Measurements from ENCODE around the gene MGLL. TPM values are rescaled to one million over a fixed set of nuclear protein-coding genes. Genes with fewer than 3 reads are reported as not detected.

The MGLL gene
- total and polyA plus RNA-seq, 2 donors from 2014 or later: 74.2 to 250 TPM

GRCh38 chr3:127714866-127715265, 107.4 kb downstream of the MGLL start:
- no peak overlapping the region for H3K27ac ChIP-seq (ENCODE audit: low read depth in 2 of 2, low read length in 2 of 2)
- no peaks in the 10 kb centered on the region for H3K27me3 ChIP-seq (ENCODE audit: control insufficient read depth, insufficient read depth, low read length)
- H3K4me3 ChIP-seq (ENCODE audit: low read length in 3 of 3): no peak overlapping the region
- no peaks in the 10 kb centered on the region for H3K4me1 ChIP-seq (ENCODE audit: control insufficient read depth in 2 of 3, insufficient read depth in 2 of 3, low read depth in 1 of 3, low read length in 3 of 3)
- TF ChIP-seq, protein P1, sequence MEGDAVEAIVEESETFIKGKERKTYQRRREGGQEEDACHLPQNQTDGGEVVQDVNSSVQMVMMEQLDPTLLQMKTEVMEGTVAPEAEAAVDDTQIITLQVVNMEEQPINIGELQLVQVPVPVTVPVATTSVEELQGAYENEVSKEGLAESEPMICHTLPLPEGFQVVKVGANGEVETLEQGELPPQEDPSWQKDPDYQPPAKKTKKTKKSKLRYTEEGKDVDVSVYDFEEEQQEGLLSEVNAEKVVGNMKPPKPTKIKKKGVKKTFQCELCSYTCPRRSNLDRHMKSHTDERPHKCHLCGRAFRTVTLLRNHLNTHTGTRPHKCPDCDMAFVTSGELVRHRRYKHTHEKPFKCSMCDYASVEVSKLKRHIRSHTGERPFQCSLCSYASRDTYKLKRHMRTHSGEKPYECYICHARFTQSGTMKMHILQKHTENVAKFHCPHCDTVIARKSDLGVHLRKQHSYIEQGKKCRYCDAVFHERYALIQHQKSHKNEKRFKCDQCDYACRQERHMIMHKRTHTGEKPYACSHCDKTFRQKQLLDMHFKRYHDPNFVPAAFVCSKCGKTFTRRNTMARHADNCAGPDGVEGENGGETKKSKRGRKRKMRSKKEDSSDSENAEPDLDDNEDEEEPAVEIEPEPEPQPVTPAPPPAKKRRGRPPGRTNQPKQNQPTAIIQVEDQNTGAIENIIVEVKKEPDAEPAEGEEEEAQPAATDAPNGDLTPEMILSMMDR (IDR thresholded peaks at IDR 0.05; ENCODE audit: borderline replicate concordance, extremely low read depth, insufficient read depth): no peak
- FAIRE-seq: no peak
- no peak overlapping the region for H3K9ac ChIP-seq (ENCODE audit: low read length in 3 of 3)
- DNase-seq: peak in 1 of 5 donors; percentile 56
- intact Hi-C loops (cut with DNase I): no loop called here
- H3K9me3 ChIP-seq (ENCODE audit: control insufficient read depth in 2 of 3, insufficient read depth in 1 of 3, low read length in 3 of 3): no peaks in the 10 kb centered on the region
- H3K36me3 ChIP-seq (ENCODE audit: control insufficient read depth in 2 of 3, insufficient read depth in 3 of 3, low read length in 3 of 3): no peaks in the 10 kb centered on the region

- intact Hi-C loops (cut with DNase I): no loop called here
- FAIRE-seq: no peak
- H3K9me3 ChIP-seq (ENCODE audit: control insufficient read depth in 2 of 3, insufficient read depth in 1 of 3, low read length in 3 of 3): no peaks in the 10 kb centered on the region
- H3K27ac ChIP-seq (ENCODE audit: low read depth in 2 of 2, low read length in 2 of 2): no peak overlapping the region
- peak in 2 of 5 donors; percentile 45 to 62 for DNase-seq
- no peaks in the 10 kb centered on the region for H3K4me1 ChIP-seq (ENCODE audit: control insufficient read depth in 2 of 3, insufficient read depth in 2 of 3, low read depth in 1 of 3, low read length in 3 of 3)
- no peaks in the 10 kb centered on the region for H3K36me3 ChIP-seq (ENCODE audit: control insufficient read depth in 2 of 3, insufficient read depth in 3 of 3, low read length in 3 of 3)
- H3K4me3 ChIP-seq (ENCODE audit: low read length in 3 of 3): no peak overlapping the region
- no peaks in the 10 kb centered on the region for H3K27me3 ChIP-seq (ENCODE audit: control insufficient read depth, insufficient read depth, low read length)
- no peak overlapping the region for H3K9ac ChIP-seq (ENCODE audit: low read length in 3 of 3)
- TF ChIP-seq, protein P1 (IDR thresholded peaks at IDR 0.05; ENCODE audit: borderline replicate concordance, extremely low read depth, insufficient read depth): no peak
Observed at GRCh38 chr3:127714125-127714571, 108.2 kb downstream of the MGLL start.

GRCh38 chr3:127712881-127713771, 109.2 kb downstream of the MGLL start:
- no peak for FAIRE-seq
- intact Hi-C loops (cut with DNase I): no loop called here
- no peak overlapping the region for H3K9ac ChIP-seq (ENCODE audit: low read length in 3 of 3)
- TF ChIP-seq, protein P1 (IDR thresholded peaks at IDR 0.05; ENCODE audit: borderline replicate concordance, extremely low read depth, insufficient read depth): no peak
- H3K36me3 ChIP-seq (ENCODE audit: control insufficient read depth in 2 of 3, insufficient read depth in 3 of 3, low read length in 3 of 3): no peaks in the 10 kb centered on the region
- no peaks in the 10 kb centered on the region for H3K27me3 ChIP-seq (ENCODE audit: control insufficient read depth, insufficient read depth, low read length)
- H3K27ac ChIP-seq (ENCODE audit: low read depth in 2 of 2, low read length in 2 of 2): no peak overlapping the region
- no peaks in the 10 kb centered on the region for H3K9me3 ChIP-seq (ENCODE audit: control insufficient read depth in 2 of 3, insufficient read depth in 1 of 3, low read length in 3 of 3)
- H3K4me1 ChIP-seq (ENCODE audit: control insufficient read depth in 2 of 3, insufficient read depth in 2 of 3, low read depth in 1 of 3, low read length in 3 of 3): no peaks in the 10 kb centered on the region
- H3K4me3 ChIP-seq (ENCODE audit: low read length in 3 of 3): no peak overlapping the region
- peak in 1 of 5 donors; percentile 65 for DNase-seq

Measured in kidney (tissue), 14 donors.